Measurements from ENCODE around the gene CDCA7. TPM values are rescaled to one million over a fixed set of nuclear protein-coding genes. Genes with fewer than 3 reads are reported as not detected.

The CDCA7 gene
- total and polyA plus RNA-seq, 9 donors, result 0.56 to 2.5 (median 0.96) TPM

- Histone ChIP-seq H3K4me1 (ENCODE audit: insufficient read depth) (peaks cover 3% of the 10 kb centered on the region), H3K4me3 (peak overlapping the region; percentile 47), H3K9me3 (no peaks in the 10 kb centered on the region), H3K36me3 (no peaks in the 10 kb centered on the region), H3K27me3 (no peaks in the 10 kb centered on the region), H3K27ac (no peak overlapping the region)
- 0 to 1% (median 1%) methylated on average over 59 of the region's 59 CpGs for WGBS, 3 donors
- TF ChIP-seq EP300 (IDR thresholded peaks at IDR 0.05) (no peak), POLR2A (IDR thresholded peaks at IDR 0.05) (no peak)
- peak; percentile 7 to 52 (median 23) for DNase-seq
- intact Hi-C loops (cut with DNase I), result no loop called here
Observed at GRCh38 chr2:173355132-173355865, 627 bp downstream of the CDCA7 start.

GRCh38 chr2:173355866-173356508, 1.3 kb downstream of the CDCA7 start:
- intact Hi-C loops (cut with DNase I), result no loop called here
- Histone ChIP-seq H3K4me3 (peak overlapping the region; percentile 47), H3K36me3 (no peaks in the 10 kb centered on the region), H3K9me3 (no peaks in the 10 kb centered on the region), H3K27ac (no peak overlapping the region), H3K27me3 (no peaks in the 10 kb centered on the region), H3K4me1 (ENCODE audit: insufficient read depth) (peaks cover 3% of the 10 kb centered on the region)
- DNase-seq, result no peak
- 47 to 55% (median 48%) methylated on average over 16 of the region's 16 CpGs for WGBS, 3 donors
- no peak for TF ChIP-seq CTCF (IDR thresholded peaks at IDR 0.05)
- TF ChIP-seq EP300 (IDR thresholded peaks at IDR 0.05), result no peak
- TF ChIP-seq POLR2A (IDR thresholded peaks at IDR 0.05), result no peak

- DNase-seq, result no peak
- peaks cover 3% of the 10 kb centered on the region for H3K4me1 ChIP-seq (ENCODE audit: insufficient read depth)
- H3K4me3 ChIP-seq, result no peak overlapping the region
- H3K36me3 ChIP-seq, result no peaks in the 10 kb centered on the region
- H3K27me3 ChIP-seq, result no peaks in the 10 kb centered on the region
- WGBS, 3 donors, result 69 to 73% (median 73%) methylated on average over 3 of the region's 3 CpGs
- no peaks in the 10 kb centered on the region for H3K9me3 ChIP-seq
- H3K27ac ChIP-seq, result no peak overlapping the region
- TF ChIP-seq EP300 (IDR thresholded peaks at IDR 0.05) (no peak), POLR2A (IDR thresholded peaks at IDR 0.05) (no peak), CTCF (IDR thresholded peaks at IDR 0.05) (no peak)
- intact Hi-C loops (cut with DNase I), result no loop called here
Observed at GRCh38 chr2:173357346-173357745, 2.7 kb downstream of the CDCA7 start.

- intact Hi-C loops (cut with DNase I), result no loop called here
- WGBS, 3 donors, result 81 to 92% (median 91%) methylated on average over 5 of the region's 5 CpGs
- no peak overlapping the region for H3K27ac ChIP-seq
- DNase-seq, result no peak
- no peaks in the 10 kb centered on the region for H3K27me3 ChIP-seq
- H3K36me3 ChIP-seq, result no peaks in the 10 kb centered on the region
- H3K4me1 ChIP-seq (ENCODE audit: insufficient read depth), result peaks cover 3% of the 10 kb centered on the region
- TF ChIP-seq CTCF (IDR thresholded peaks at IDR 0.05) (no peak), POLR2A (IDR thresholded peaks at IDR 0.05) (no peak), EP300 (IDR thresholded peaks at IDR 0.05) (no peak)
- no peak overlapping the region for H3K4me3 ChIP-seq
- no peaks in the 10 kb centered on the region for H3K9me3 ChIP-seq
Observed at GRCh38 chr2:173358616-173359015, 3.9 kb downstream of the CDCA7 start.

GRCh38 chr2:173359231-173359630, 4.6 kb downstream of the CDCA7 start:
- Histone ChIP-seq H3K4me3 (no peak overlapping the region), H3K36me3 (no peaks in the 10 kb centered on the region), H3K27ac (no peak overlapping the region), H3K27me3 (no peaks in the 10 kb centered on the region), H3K4me1 (ENCODE audit: insufficient read depth) (peaks cover 3% of the 10 kb centered on the region), H3K9me3 (no peaks in the 10 kb centered on the region)
- WGBS, 3 donors, result 91 to 94% (median 92%) methylated on average over 8 of the region's 8 CpGs
- TF ChIP-seq POLR2A (IDR thresholded peaks at IDR 0.05), result no peak
- TF ChIP-seq CTCF (IDR thresholded peaks at IDR 0.05), result no peak
- no peak for TF ChIP-seq EP300 (IDR thresholded peaks at IDR 0.05)
- intact Hi-C loops (cut with DNase I), result no loop called here
- DNase-seq, result no peak
